Esophagus muscularis mucosa (tissue), 4 donors: ENCODE data around the gene CYP3A4. TPM values are rescaled to one million over a fixed set of nuclear protein-coding genes. Genes with fewer than 3 reads are reported as not detected.
"Not testable (repeated sequence)": the region's sequence is repeated elsewhere in the genome, so short reads cannot be mapped to it uniquely, and the experiment has no call there.

Experiments
- DNase-seq: peaks from one replicate; pipeline ENCODE4 v3.0.0-alpha.2; 2017; ENCODE audit errors: extremely low spot score
- H3K27ac ChIP-seq, 4 donors: fragments of 200-600 bp; sonication (generic); replicated peaks in 1 of 4; 1 replicate in 3 of 4; 2 replicates in 1 of 4; pipeline ENCODE4 v1.5.1; 2016 to 2019; ENCODE audit warnings: mild to moderate bottlenecking in 1 of 4
- H3K27me3 ChIP-seq, 4 donors: fragments of 200-600 bp; sonication (generic); one replicate each; pipeline versions ENCODE4 v1.5.1 to v1.6.0; 2016 to 2019
- H3K36me3 ChIP-seq, 4 donors: fragments of 200-600 bp; sonication (generic); one replicate each; pipeline ENCODE4 v1.5.1; 2016 to 2019
- H3K4me1 ChIP-seq, 4 donors: fragments of 200-600 bp; sonication (generic); one replicate each; pipeline ENCODE4 v1.5.1; 2016 to 2019
- H3K4me3 ChIP-seq, 4 donors: fragments of 200-600 bp; sonication (generic); 1 replicate in 2 of 4; 2 replicates in 2 of 4; pipeline ENCODE4 v1.5.1; 2016 to 2019; ENCODE audit warnings: mild to moderate bottlenecking in 4 of 4, moderate library complexity in 1 of 4
- H3K9me3 ChIP-seq, 4 donors: fragments of 200-600 bp; sonication (generic); 1 replicate in 3 of 4; 2 replicates in 1 of 4; pipeline ENCODE4 v1.5.1; 2016 to 2019
- EP300 ChIP-seq: sonication (generic); formaldehyde crosslinking; IDR thresholded peaks from one replicate; pipeline ENCODE4 v1.6.1; 2017; ENCODE audit warnings: antibody characterized with exemption
- POLR2A ChIP-seq: fragments of 450-650 bp; IDR thresholded peaks from one replicate; pipeline ENCODE4 v1.6.1; 2017; ENCODE audit warnings: antibody characterized with exemption, moderate library complexity, mild to moderate bottlenecking, low read depth
- POLR2AphosphoS5 ChIP-seq, 2 donors: sonication (generic); formaldehyde crosslinking; IDR thresholded peaks; one replicate each; pipeline ENCODE4 v1.6.1; 2017; ENCODE audit warnings: antibody characterized with exemption in 2 of 2
- WGBS: methylation state at CpG from one replicate; pipeline ENCODE4 v1.1.5; 2018; 5-methylcytosine and 5-hydroxymethylcytosine counted together
- intact Hi-C: fragments of 100-400 bp; cut with DNase I; formaldehyde crosslinking; loops from one replicate; pipeline ENCODE4 v1.15.1; 2023
- total RNA-seq, 4 donors: library from RNA; depleted of rRNA; stranded (reverse); fragments of >200 nt; gene quantifications; one replicate each; pipeline versions ENCODE4 v1.1.0 to v1.2.1, GENCODE V29; 2016
- TF ChIP-seq, protein P1 (sequence below), 3 experiments: fragments of 200-600 bp in 2 of 3; fragments of 450-650 bp in 1 of 3; sonication (generic) in 2 of 3; IDR thresholded peaks; one replicate each; pipeline ENCODE4 v1.5.1; 2017 to 2019; ENCODE audit warnings: antibody characterized with exemption in 3 of 3, mild to moderate bottlenecking in 2 of 3, moderate library complexity in 1 of 3

Gene CYP3A4
- total RNA-seq, 4 donors from 2014 or later, result not detected

DNA sequence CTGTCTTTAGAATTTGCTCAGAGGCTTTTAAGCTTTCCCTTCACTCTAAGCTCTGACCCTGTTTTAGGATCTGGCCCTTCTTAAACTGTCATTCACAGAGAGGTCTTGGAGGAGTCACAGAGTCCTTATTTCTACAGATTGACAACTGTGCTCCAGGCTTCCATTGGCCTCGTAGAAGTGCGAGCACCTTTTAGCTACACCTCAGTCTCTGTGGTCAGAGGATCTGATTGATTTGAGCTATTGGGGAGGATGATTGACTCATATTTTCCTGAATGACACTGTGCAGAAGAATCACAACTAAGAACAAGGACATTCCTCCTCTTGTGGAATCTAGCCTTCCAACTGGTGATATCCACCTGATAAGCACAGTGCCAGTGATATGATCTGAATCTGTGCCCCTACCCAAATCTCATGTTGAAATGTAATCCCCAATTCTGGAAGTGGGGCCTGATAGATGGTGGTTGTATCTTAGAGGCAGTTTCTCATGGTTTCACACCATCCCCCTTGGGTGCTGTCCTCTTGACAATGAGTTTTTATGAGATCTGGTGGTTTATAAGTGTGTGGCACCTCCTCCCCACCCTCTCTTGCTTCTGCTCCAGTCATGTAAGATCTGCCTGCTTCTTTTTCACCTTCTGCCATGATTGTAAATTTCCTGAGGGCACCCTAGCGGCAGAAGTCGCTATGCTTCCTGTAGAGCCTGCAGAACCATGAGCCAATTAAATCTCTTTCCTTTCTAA is 52.2 kb downstream of the CYP3A4 start:
- Histone ChIP-seq H3K4me3 (no peak overlapping the region), H3K36me3 (peaks cover 0 to 4% (median 0%) of the 10 kb centered on the region in 4 donors), H3K4me1 (no peaks in the 10 kb centered on the region), H3K9me3 (no peaks in the 10 kb centered on the region), H3K27me3 (no peaks in the 10 kb centered on the region), H3K27ac (no peak overlapping the region)
- WGBS, result 91% methylated on average over 4 of the region's 4 CpGs
- TF ChIP-seq EP300, result no peak
- TF ChIP-seq, protein P1, sequence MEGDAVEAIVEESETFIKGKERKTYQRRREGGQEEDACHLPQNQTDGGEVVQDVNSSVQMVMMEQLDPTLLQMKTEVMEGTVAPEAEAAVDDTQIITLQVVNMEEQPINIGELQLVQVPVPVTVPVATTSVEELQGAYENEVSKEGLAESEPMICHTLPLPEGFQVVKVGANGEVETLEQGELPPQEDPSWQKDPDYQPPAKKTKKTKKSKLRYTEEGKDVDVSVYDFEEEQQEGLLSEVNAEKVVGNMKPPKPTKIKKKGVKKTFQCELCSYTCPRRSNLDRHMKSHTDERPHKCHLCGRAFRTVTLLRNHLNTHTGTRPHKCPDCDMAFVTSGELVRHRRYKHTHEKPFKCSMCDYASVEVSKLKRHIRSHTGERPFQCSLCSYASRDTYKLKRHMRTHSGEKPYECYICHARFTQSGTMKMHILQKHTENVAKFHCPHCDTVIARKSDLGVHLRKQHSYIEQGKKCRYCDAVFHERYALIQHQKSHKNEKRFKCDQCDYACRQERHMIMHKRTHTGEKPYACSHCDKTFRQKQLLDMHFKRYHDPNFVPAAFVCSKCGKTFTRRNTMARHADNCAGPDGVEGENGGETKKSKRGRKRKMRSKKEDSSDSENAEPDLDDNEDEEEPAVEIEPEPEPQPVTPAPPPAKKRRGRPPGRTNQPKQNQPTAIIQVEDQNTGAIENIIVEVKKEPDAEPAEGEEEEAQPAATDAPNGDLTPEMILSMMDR (IDR thresholded peaks at IDR 0.05), result no peak
- no peak for TF ChIP-seq POLR2A
- no peak for TF ChIP-seq POLR2AphosphoS5 (IDR thresholded peaks at IDR 0.05)
- DNase-seq, result peak; percentile 50
- intact Hi-C loops, result loop anchor here (10.0 kb wide), 1 partner anchor 627 kb away; no protein-coding TSS in a partner anchor

DNA sequence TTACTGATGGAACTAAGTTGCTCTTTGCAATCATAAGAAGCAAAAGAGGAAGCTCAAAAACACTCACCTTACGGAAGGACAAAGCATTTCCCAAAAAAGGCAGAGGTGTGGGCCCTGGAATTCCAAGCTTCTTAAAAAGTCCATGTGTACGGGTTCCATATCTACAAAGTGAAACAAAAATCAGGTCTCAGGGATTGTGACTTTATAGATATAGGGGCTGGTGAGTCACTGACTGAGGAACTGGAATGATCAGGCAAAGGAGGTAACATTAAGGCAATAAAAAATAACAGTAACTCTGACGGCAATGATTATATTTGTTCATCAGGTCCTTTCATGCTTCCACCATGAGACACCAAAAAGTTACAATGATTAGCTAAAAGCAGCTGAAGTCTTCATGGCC is 53.0 kb downstream of the CYP3A4 start:
- 86% methylated on average over 3 of the region's 3 CpGs for WGBS
- H3K36me3 ChIP-seq, result no peaks in the 10 kb centered on the region
- H3K4me3 ChIP-seq, result no peak overlapping the region
- no peak overlapping the region for H3K27ac ChIP-seq
- intact Hi-C loops, result loop anchor here (10.0 kb wide), 1 partner anchor 626 kb away; no protein-coding TSS in a partner anchor
- no peaks in the 10 kb centered on the region for H3K9me3 ChIP-seq
- no peak for TF ChIP-seq EP300
- TF ChIP-seq, protein P1 (IDR thresholded peaks at IDR 0.05), result no peak
- TF ChIP-seq POLR2A, result no peak
- TF ChIP-seq POLR2AphosphoS5 (IDR thresholded peaks at IDR 0.05), result no peak
- DNase-seq, result no peak
- H3K4me1 ChIP-seq, result no peaks in the 10 kb centered on the region
- no peaks in the 10 kb centered on the region for H3K27me3 ChIP-seq

DNA sequence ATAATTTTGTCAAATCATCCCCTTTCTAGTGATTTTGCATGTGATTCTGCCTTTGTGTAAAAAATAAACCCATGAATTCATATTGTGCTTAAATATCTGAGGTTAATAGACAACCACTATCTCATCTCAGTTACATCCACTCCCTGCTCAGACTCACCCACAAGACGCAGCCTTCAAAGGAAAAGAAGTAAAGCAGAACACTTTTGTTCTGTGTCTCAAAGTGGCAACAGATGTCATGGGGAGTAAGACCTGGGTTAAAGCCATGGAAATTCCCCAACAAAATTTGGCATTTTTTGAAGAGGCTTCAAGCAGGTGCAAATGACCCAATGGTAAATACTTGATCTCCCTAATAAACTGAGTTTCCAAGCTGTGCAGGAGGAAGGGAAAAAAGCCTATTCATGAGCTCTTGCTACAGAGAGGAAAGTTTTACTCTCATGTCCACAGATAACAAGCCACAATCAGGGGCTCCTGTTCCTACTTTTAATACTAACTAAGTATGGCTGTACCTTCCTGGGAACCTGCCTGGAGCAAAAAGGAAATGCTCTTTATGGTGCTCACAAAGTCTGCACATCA is 53.7 kb downstream of the CYP3A4 start:
- WGBS, result 67% methylated on average over 1 of the region's 1 CpG
- DNase-seq, result no peak
- Histone ChIP-seq H3K27me3 (no peaks in the 10 kb centered on the region), H3K27ac (no peak overlapping the region), H3K4me1 (no peaks in the 10 kb centered on the region), H3K9me3 (no peaks in the 10 kb centered on the region), H3K4me3 (no peak overlapping the region), H3K36me3 (peaks cover 0 to 3% (median 0%) of the 10 kb centered on the region in 4 donors)
- TF ChIP-seq, protein P1 (IDR thresholded peaks at IDR 0.05), result no peak
- TF ChIP-seq POLR2AphosphoS5 (IDR thresholded peaks at IDR 0.05) (no peak), EP300 (no peak), POLR2A (no peak)
- intact Hi-C loops, result loop anchor here (10.0 kb wide), 1 partner anchor 626 kb away; no protein-coding TSS in a partner anchor

DNA sequence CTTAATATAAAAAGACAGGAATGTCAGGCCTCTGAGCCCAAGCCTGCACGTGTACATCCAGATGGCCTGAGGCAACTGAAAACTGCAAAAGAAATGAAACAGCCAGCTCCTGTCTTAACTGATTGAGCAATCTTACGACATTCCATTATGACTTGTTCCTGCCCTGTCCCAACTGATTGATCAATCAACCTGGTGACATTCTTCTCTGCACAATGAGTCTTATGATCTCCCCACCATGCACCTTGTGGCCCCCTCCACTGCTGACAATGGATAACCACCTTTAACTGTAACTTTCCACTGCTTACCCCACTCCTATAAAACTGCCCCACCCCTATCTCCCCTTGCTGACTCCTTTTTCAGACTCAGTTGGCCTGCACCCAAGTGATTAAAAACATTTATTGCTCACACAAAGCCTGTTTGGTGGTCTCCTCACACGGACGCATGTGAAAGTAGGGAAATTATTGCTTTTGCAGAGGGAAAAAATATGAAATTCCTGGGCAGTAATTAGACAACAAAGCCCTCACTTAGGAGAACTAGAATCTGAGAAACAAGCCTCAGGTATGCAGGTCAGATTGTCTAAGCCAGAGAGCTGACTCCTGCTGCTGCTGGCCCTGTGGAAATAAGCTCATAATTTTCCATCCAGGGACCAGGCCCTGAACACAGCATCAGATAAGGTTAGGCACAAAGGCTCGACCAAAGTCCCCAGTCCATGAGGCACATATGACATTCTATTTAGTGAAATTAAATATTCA is 54.3 kb downstream of the CYP3A4 start:
- intact Hi-C loops, result loop anchor here (10.0 kb wide), 1 partner anchor 625 kb away; no protein-coding TSS in a partner anchor
- no peak for DNase-seq
- no peak overlapping the region for H3K4me3 ChIP-seq
- no peaks in the 10 kb centered on the region for H3K9me3 ChIP-seq
- H3K4me1 ChIP-seq, result no peaks in the 10 kb centered on the region
- H3K36me3 ChIP-seq, result peaks cover 0 to 3% (median 0%) of the 10 kb centered on the region in 4 donors
- H3K27me3 ChIP-seq, result no peaks in the 10 kb centered on the region
- no peak overlapping the region for H3K27ac ChIP-seq
- whole genome bisulfite sequencing, result 73% methylated on average over 5 of the region's 5 CpGs
- TF ChIP-seq POLR2A, result no peak

DNA sequence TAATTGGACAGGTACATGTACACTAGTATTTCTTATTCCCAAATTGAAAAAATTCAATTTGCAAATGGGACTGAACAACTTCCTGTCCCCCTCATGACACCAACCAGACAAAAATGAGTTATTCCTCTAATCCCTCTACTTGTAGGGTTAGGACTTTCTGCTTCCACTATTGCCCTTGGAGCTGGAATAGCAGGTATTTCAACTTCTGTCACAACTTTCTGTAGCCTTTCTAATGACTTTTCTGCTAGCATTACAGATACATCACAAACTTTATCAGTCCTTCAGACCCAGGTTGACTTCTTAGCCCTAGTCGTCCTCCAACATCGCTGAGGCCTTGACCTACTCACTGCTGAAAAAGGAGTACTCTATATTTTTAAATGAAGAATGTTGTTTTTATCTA is 55.4 kb downstream of the CYP3A4 start:
- no peak for DNase-seq
- no peak overlapping the region for H3K4me3 ChIP-seq
- peaks cover 0 to 3% (median 0%) of the 10 kb centered on the region in 4 donors for H3K36me3 ChIP-seq
- TF ChIP-seq POLR2AphosphoS5 (IDR thresholded peaks at IDR 0.05) (no peak), EP300 (no peak), POLR2A (no peak)
- TF ChIP-seq, protein P1 (IDR thresholded peaks at IDR 0.05), result no peak
- H3K9me3 ChIP-seq, result no peaks in the 10 kb centered on the region
- H3K27me3 ChIP-seq, result no peaks in the 10 kb centered on the region
- intact Hi-C loops, result no loop called here
- no peaks in the 10 kb centered on the region for H3K4me1 ChIP-seq
- H3K27ac ChIP-seq, result no peak overlapping the region
- WGBS, result 99% methylated on average over 2 of the region's 2 CpGs

DNA sequence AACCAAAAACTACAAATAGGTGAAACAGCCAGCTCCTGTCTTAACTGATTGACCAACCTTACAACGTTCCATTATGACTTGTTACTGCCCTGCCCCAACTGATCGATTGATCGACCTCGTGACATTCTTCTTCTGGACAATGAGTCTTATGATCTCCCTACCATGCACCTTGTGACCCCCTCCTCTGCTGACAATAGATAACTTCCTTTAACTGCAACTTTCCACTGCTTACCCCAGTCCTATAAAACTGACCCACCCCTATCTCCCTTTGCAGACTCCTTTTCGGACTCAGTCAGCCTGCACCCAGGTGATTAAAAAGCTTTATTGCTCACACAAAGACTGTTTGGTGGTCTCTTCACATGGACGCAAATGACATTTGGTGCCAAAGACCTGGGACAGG is 60.8 kb downstream of the CYP3A4 start:
- DNase-seq, intact Hi-C loops, H3K36me3 ChIP-seq: not testable (repeated sequence)

More for the DNA sequence above, 60.8 kb downstream of the CYP3A4 start:
- H3K27ac ChIP-seq, H3K4me3 ChIP-seq, H3K4me1 ChIP-seq, H3K27me3 ChIP-seq, H3K9me3 ChIP-seq: not testable (repeated sequence)
- WGBS, result 89% methylated on average over 6 of the region's 6 CpGs
